ENCODE results near the gene HCN3.

Gene HCN3

DNA sequence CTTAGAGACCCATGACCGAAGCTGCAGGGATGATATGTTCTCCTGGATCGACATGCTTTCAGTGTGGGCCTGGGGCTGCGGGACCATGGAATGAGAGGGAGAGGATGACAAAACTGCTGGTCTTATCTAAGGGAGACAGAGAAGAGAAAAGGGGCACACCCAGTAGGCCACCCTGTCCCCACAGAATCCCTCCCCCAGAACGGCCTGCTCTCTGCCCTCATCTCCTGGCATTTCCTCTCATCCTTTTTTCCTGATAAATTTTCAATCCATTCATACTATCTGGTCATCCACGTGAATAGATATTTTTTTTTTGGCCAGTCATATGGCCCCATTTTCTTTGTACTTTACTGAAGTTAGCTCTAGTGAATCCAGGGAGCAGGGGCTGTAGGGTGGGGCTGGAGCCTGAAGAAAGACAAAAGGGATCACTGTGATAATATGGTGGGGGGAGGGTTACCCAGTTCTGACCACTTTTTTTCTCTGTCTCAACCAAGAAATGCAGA, 24.1 kb downstream of the HCN3 start, which contains the start of gene PKLR:
TSS of gene PKLR (minus strand) at position 97 of the 500 bp plus-strand sequence. CDS start at position 54, 43 bp downstream.
- TF ChIP-seq, protein P1, sequence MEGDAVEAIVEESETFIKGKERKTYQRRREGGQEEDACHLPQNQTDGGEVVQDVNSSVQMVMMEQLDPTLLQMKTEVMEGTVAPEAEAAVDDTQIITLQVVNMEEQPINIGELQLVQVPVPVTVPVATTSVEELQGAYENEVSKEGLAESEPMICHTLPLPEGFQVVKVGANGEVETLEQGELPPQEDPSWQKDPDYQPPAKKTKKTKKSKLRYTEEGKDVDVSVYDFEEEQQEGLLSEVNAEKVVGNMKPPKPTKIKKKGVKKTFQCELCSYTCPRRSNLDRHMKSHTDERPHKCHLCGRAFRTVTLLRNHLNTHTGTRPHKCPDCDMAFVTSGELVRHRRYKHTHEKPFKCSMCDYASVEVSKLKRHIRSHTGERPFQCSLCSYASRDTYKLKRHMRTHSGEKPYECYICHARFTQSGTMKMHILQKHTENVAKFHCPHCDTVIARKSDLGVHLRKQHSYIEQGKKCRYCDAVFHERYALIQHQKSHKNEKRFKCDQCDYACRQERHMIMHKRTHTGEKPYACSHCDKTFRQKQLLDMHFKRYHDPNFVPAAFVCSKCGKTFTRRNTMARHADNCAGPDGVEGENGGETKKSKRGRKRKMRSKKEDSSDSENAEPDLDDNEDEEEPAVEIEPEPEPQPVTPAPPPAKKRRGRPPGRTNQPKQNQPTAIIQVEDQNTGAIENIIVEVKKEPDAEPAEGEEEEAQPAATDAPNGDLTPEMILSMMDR (IDR thresholded peaks at IDR 0.05) = no peak
- Histone ChIP-seq H3K4me3 (no peak within 1 kb of the TSS), H3K27ac (no peak within 1 kb of the TSS)
- DNase-seq (ENCODE audit: low spot score) = no peak

DNA sequence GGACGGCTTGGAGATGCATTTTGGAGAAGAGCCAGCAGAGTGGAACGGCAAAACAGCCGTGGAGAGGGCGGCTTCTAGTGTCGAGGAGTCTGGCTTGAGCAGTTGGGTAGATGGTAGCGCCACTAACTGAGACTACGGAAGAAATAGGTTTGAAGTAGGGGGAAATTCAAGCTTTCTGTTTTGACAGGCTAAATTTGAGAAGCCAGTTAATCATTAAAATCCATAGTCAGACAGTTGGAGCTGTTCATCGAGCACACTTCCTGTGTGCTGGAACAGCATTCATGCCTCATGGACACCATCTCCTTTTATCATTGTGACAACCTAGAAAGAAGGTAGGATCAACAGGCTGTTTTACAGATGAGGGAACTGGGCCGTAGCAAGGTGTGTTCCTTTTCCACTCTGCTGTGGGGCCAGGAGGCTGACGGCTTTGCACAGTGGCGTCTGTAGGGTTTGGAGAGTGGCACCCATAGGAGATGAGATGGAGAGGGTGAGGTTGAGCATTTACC, 27.3 kb downstream of the HCN3 start:
- Histone ChIP-seq H3K27ac (no peak overlapping the region), H3K4me3 (no peak overlapping the region)
- TF ChIP-seq, protein P1 (IDR thresholded peaks at IDR 0.05) = no peak
- no peak for DNase-seq (ENCODE audit: low spot score)

DNA sequence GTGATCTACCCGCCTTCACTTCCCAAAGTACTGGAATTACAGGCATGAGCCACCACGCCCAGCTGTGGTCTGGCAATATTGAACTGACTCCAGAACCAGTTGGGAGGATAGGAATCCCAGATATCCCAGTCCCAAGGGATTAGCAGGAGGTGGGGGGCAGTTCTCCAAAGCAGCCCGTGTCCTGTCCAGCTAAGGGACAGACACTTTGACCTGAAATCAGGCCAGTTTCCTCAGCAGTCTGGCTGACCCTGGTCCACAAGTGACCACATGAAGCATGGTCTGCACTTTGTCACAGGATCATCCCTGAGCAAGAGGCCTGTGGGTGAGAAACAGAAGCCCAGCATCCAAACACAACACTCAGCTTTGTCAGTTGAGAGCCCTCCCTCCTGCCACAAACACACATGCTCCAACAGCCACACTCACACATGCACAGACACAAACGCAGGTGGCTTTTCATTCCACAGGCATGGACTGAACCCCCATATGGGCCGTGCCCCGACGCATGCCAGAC, 28.7 kb downstream of the HCN3 start:
- TF ChIP-seq, protein P1 (IDR thresholded peaks at IDR 0.05) = no peak
- DNase-seq (ENCODE audit: low spot score) = no peak
- no peak overlapping the region for H3K4me3 ChIP-seq
- H3K27ac ChIP-seq = no peak overlapping the region

DNA sequence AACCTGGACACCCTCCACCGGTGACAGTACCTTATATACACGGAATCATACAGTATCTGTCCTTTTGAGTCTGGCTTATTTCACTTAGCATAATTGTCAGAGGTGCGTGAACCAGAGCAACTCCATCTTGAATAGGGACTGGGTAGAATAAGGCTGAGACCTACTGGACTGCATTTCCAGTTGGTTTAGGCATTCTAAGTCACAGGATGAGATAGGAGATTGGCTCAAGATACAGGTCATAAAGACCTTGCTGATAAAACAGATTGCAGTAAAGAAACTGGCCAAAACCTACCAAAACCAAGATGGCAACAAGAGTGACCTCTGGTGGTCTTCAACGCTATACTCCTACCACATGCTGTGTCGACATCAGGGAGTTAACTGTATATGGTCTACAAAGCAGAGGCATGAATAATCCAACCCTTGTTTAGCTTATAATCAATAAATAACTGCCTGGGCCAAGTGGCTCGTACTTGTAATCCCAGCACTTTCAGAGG, 30.0 kb downstream of the HCN3 start:
- no peak overlapping the region for H3K4me3 ChIP-seq
- H3K27ac ChIP-seq = no peak overlapping the region
- no peak for DNase-seq (ENCODE audit: low spot score)
- TF ChIP-seq, protein P1 (IDR thresholded peaks at IDR 0.05) = no peak

DNA sequence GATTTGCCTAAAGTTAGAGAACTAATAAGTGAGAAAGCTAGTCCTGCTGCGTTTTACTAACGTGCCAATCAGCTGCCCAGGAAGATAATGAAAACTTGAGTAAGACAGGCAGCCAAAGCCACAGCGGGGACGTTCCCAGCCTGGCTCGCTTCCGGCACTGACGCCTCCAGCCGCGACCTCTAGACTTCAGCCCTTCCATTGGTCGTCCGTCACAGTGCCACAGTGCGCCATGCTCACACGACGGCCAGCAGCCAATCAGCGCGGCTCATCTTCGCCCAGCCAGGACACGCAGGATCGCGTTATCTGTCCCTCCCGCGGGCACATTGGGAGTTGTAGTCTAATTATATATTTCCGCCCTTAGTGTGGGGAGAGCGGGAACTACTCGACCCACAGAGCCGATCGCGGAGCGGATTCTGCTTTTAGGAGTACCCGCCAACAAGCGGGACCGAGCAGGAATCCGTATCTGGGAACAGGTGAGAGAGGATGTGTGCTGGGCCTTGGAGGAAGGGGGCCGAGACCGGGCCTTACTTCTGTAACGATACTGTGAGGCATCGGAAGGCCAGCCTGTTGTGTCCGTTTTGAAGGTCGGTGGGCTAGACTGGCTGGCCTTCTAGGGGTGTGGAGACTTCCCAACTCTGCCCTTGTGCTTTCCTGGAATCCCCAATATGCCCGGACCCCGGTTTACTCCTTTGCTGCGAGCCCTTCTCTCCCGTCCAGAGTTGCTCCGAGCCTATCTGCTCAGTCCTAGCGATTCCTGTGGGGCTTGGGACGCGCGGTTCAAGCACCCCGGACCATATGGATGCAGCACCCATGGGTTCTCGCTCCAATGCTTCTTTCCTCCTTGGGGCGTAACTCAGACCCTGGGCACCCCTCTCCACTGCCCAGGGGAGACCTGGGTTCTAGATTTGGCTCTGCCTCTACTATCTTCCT, 31.5 kb downstream of the HCN3 start, which contains the start of gene FDPS:
TSS of gene FDPS (plus strand) at position 374 of the 930 bp plus-strand sequence. CDS start 924 bp downstream, outside the sequence.
- Histone ChIP-seq H3K4me3 (peak within 1 kb of the TSS; percentile 82), H3K27ac (peak within 1 kb of the TSS; percentile 78 to 88)
- peak; percentile 99 for DNase-seq (ENCODE audit: low spot score)
- TF ChIP-seq, protein P1 (IDR thresholded peaks at IDR 0.05) = no peak

DNA sequence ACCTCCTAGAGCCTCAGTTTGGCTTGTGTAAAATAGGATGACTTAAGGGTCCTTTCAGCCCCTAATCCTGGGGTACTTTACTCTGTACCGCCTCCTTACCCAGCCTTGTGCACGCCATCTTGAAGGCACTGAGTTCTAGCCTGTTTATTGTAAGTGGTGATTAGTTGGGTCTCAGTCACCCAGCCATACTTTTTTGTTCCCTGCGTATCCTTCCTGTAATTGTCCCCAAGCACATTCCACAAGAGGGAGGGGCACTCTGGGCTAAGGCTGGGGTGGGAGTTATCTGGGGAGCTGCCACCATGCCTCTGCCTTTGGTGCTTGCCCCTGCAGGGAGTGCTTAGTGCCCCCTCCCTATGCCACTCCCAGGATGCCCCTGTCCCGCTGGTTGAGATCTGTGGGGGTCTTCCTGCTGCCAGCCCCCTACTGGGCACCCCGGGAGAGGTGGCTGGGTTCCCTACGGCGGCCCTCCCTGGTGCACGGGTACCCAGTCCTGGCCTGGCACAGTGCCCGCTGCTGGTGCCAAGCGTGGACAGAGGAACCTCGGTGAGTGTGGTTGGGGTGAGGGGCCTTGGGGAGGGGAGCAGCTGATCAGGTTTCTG, 32.3 kb downstream of the HCN3 start:
- peak overlapping the region; percentile 82 for H3K4me3 ChIP-seq
- TF ChIP-seq, protein P1 (IDR thresholded peaks at IDR 0.05) = no peak
- no peak for DNase-seq (ENCODE audit: low spot score)
- peak overlapping the region; percentile 78 to 88 for H3K27ac ChIP-seq
